DMS114 treated with DMSO at 0.1 percent for 48 hours (cell line): ENCODE measurements around the gene KCNE2.
"Not testable (repeated sequence)": the region's sequence is repeated elsewhere in the genome, so short reads cannot be mapped to it uniquely, and the experiment has no call there.

Experiments
- DNase-seq: peaks from one replicate; lab custom pipeline; 2025; ENCODE audit not compliant: unreplicated experiment; lab: John Stamatoyannopoulos, UW

The KCNE2 gene

DNA sequence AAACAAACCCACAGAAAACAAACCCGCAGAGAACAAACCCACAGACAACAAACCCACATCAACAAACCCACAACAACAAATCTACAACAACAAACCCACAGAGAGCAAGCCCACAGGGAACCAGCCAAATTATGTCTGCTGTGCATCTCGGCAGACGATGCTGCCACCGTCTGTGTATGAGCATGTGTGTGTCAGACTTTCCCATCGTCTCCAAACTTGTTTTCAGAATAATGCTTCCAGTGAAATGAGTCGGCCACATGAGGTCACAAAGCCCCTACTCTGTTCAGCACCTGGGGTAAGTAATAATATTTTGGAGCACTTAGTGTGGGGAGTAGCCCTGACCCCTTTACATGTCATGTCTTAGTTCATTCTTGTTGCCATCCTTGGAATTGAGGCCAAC is 42.3 kb downstream of the KCNE2 start:
- not testable (repeated sequence) for DNase-seq

DNA sequence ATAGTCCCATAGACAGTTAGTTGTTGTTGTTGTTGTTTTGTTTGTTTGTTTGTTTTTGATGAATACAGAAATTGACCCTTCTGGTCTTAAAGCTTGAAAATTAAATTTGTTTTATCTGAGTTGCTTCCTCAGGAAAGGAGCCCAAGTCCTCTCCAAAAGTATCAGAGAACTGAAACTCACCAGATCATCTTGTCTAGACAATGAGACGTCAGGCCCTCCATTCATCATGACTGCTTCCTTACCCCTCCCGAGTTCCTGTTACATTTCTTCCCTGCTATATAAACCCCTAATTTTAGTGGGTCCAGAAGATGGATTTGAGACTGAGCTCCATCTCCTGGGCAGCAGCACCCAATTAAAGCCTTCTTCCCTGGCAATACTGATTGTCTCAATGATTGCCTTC is 42.9 kb downstream of the KCNE2 start:
- DNase-seq: not testable (repeated sequence)

DNA sequence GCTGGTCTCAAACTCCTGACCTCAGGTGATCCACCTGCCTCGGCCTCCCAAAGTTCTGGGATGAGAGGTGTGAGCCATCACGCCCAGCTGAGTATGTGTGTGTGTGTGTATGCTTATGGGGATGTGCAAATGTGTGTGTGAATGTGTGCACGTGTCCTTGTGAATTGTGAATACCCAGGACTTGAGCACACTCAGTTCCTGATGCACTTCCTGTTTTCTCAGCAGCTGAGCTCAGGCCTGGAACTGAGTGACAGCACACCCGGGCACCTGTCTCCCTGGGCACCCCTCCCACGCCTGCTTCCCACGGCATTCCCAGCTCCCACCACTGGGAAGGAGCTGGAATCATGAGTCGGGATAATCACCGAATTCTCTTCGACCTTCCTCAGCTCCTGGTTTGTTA is 43.5 kb downstream of the KCNE2 start:
- not testable (repeated sequence) for DNase-seq

DNA sequence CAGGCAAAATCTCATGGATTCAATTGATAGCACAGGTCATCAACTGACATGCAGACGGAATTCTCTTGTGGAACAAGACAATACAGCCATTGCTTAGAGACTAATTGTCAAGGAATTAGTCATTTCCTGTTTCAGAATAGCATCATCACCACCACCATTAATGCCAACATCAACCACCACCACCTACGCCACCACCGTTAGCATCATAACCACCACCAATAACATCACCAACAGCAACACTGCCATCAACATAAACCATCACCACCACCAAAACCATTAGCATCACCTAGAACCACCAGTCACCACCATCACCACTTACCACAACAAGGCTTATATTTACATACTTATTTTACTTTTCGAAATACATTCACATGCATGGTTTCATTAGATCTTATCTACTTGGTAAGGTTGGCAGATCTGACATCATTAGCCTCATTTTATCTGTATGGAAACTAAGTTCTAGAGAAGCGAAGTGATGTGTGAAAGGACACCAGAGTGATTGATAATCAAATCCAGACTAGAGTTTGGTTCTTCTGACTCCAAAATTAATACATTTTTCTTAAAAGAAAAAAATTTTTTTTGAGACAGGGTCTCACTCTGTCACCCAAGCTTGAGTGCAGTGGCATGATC is 53.8 kb downstream of the KCNE2 start:
- not testable (repeated sequence) for DNase-seq
